GM21717 (cell line): ENCODE data around the gene CHCHD10.

Experiments used
- ATAC-seq: cut with Tn5 transposase; IDR thresholded peaks from one replicate; pipeline ENCODE4 v1.9.1; 2021; ENCODE audit warnings: mild to moderate bottlenecking, moderate library complexity; ENCODE audit not compliant: unreplicated experiment

CHCHD10 gene

GRCh38 chr22:23773483-23774113 lies 5.8 kb upstream of the CHCHD10 start:
- no peak for ATAC-seq

- no peak for ATAC-seq
These were observed 5.1 kb upstream of the CHCHD10 start, which contains the start of gene MMP11 for GRCh38 chr22:23772649-23773473. TSS of gene MMP11 (plus strand) at chr22:23772849. CDS start at chr22:23772871, 22 bp downstream.

- ATAC-seq = no peak
These were observed 4.5 kb upstream of the CHCHD10 start for GRCh38 chr22:23772315-23772648.

GRCh38 chr22:23769321-23769965 lies 1.7 kb upstream of the CHCHD10 start:
- no peak for ATAC-seq

GRCh38 chr22:23767303-23767672 lies 484 bp downstream of the CHCHD10 start:
- no peak for ATAC-seq

- ATAC-seq = no peak
These were observed 2.6 kb downstream of the CHCHD10 start for GRCh38 chr22:23764899-23765881.

- ATAC-seq = no peak
These were observed 3.8 kb downstream of the CHCHD10 start for GRCh38 chr22:23763954-23764353.

- no peak for ATAC-seq
These were observed 4.2 kb downstream of the CHCHD10 start for GRCh38 chr22:23763579-23763945.

- ATAC-seq = no peak
These were observed 4.8 kb downstream of the CHCHD10 start, which contains the start of gene C22orf15 for GRCh38 chr22:23762842-23763578. TSS of gene C22orf15 (plus strand) at chr22:23762990. CDS start at chr22:23763307, 317 bp downstream.

GRCh38 chr22:23760056-23760455 lies 7.7 kb downstream of the CHCHD10 start:
- no peak for ATAC-seq

- no peak for ATAC-seq
These were observed 8.2 kb downstream of the CHCHD10 start for GRCh38 chr22:23759566-23759965.

GRCh38 chr22:23756891-23757290 lies 10.9 kb downstream of the CHCHD10 start:
- ATAC-seq = no peak

GRCh38 chr22:23755711-23756110 lies 12.1 kb downstream of the CHCHD10 start:
- ATAC-seq = no peak

GRCh38 chr22:23754980-23755636 lies 12.7 kb downstream of the CHCHD10 start:
- no peak for ATAC-seq

- no peak for ATAC-seq
These were observed 13.4 kb downstream of the CHCHD10 start, which contains the start of gene VPREB3 for GRCh38 chr22:23754220-23754919. TSS of gene VPREB3 (minus strand) at chr22:23754425. CDS start at chr22:23754363, 62 bp downstream.

- no peak for ATAC-seq
These were observed 14.4 kb downstream of the CHCHD10 start for GRCh38 chr22:23753385-23753784.

GRCh38 chr22:23752750-23753149 lies 15.0 kb downstream of the CHCHD10 start:
- no peak for ATAC-seq

GRCh38 chr22:23752090-23752691 lies 15.6 kb downstream of the CHCHD10 start:
- ATAC-seq = no peak
